K562 (cell line): Measurements from ENCODE around the gene COQ8A. TPM values are rescaled to one million over a fixed set of nuclear protein-coding genes. Genes with fewer than 3 reads are reported as not detected.

Experiments
- ATAC-seq: fragments of 200-7000 bp; cut with Tn5 transposase; 3 replicates; pipeline ENCODE4 v1.9.1; 2020; ENCODE audit warnings: moderate library complexity
- BruUV-seq: library from RNA; stranded (reverse); fragments of 400-500 nt; replicated peaks from 2 replicates; lab custom pipeline; 2021; lab: Mats Ljungman, UMichigan
- CTCF ChIA-PET: fragments of 300-600 bp; formaldehyde crosslinking; extraction: SDS; loops from one replicate; lab custom pipeline; 2021; ENCODE audit warnings: low intra/inter-chr PET ratio; lab: Yijun Ruan, JAX
- POLR2A ChIA-PET: fragments of 300-600, 350-650 bp; sonication (Branson Sonifier 250); formaldehyde crosslinking; extraction: SDS; loops from one replicate; lab custom pipeline; 2021; ENCODE audit warnings: antibody characterized with exemption, inconsistent platforms; lab: Yijun Ruan, JAX
- DNase-seq, 4 experiments: peaks; one replicate each; pipeline versions ENCODE4 v3.0.0 to v3.0.0-alpha.2; 2011 to 2018; ENCODE audit warnings: low spot score in 3 of 4, mixed read lengths in 3 of 4; ENCODE audit errors: extremely low read depth in 1 of 4
- FAIRE-seq: peaks from 2 replicates; lab custom pipeline; 2011; peaks lifted over from hg19 to GRCh38; lab: Jason Lieb, UNC
- H2AFZ ChIP-seq: 2 replicates; pipeline ENCODE4 v1.6.0; 2011; ENCODE audit warnings: low read depth, low read length, control low read depth, inconsistent platforms
- H3K27ac ChIP-seq: fragments of 200-600 bp; 3 replicates; pipeline ENCODE4 v1.8.0; 2011; ENCODE audit warnings: low read depth, mild to moderate bottlenecking, control low read depth, inconsistent platforms, low read length, moderate library complexity, mixed read lengths; ENCODE audit errors: extremely low read depth
- H3K27me3 ChIP-seq, 2 experiments: fragments of 300-600 bp in 1 of 2; 2 replicates in 1 of 2; 3 replicates in 1 of 2; pipeline versions ENCODE4 v1.6.0 to v1.8.0; 2011; ENCODE audit warnings: inconsistent platforms in 2 of 2, low read length in 2 of 2, mild to moderate bottlenecking in 1 of 2, mixed read lengths in 1 of 2, moderate library complexity in 1 of 2; ENCODE audit not compliant: control insufficient read depth in 2 of 2, insufficient read depth in 2 of 2
- H3K36me3 ChIP-seq: fragments of 300-600 bp; 3 replicates; pipeline ENCODE4 v1.8.0; 2011; ENCODE audit warnings: mild to moderate bottlenecking, low read length, inconsistent platforms; ENCODE audit not compliant: control insufficient read depth, insufficient read depth
- H3K4me1 ChIP-seq, 2 experiments: fragments of 200-600 bp in 1 of 2; replicated peaks in 1 of 2; 2 replicates in 1 of 2; 3 replicates in 1 of 2; pipeline versions ENCODE4 v1.5.1 to v1.8.0; 2011; ENCODE audit warnings: inconsistent platforms in 2 of 2, low read length in 2 of 2, mild to moderate bottlenecking in 1 of 2, mixed read lengths in 1 of 2, moderate library complexity in 1 of 2; ENCODE audit not compliant: control insufficient read depth in 2 of 2, insufficient read depth in 2 of 2
- H3K4me2 ChIP-seq: 2 replicates; pipeline ENCODE4 v1.6.1; 2011; ENCODE audit warnings: low read length, control low read depth, inconsistent platforms, mixed read lengths; ENCODE audit not compliant: insufficient read depth
- H3K4me3 ChIP-seq: fragments of 200-600 bp; sonication (generic), shearing (Covaris generic); 2 replicates; pipeline ENCODE4 v1.5.1; 2016; ENCODE audit warnings: control low read depth, inconsistent platforms
- H3K79me2 ChIP-seq: fragments of 200-600 bp; 3 replicates; pipeline ENCODE4 v1.8.0; 2011; ENCODE audit warnings: low read length, inconsistent platforms; ENCODE audit not compliant: control insufficient read depth, insufficient read depth
- H3K9ac ChIP-seq, 2 experiments: 2 replicates each; pipeline versions ENCODE4 v1.6.0 to v1.6.1; 2011; ENCODE audit warnings: low read depth in 2 of 2, low read length in 2 of 2, control low read depth in 1 of 2, inconsistent platforms in 1 of 2, mild to moderate bottlenecking in 1 of 2, mixed read lengths in 1 of 2; ENCODE audit not compliant: insufficient read depth in 1 of 2
- H3K9me1 ChIP-seq: one replicate; pipeline ENCODE4 v1.6.0; 2011; ENCODE audit warnings: inconsistent platforms, mild to moderate bottlenecking, low read length, moderate library complexity; ENCODE audit not compliant: control insufficient read depth, insufficient read depth
- H3K9me3 ChIP-seq: replicated peaks from 2 replicates; pipeline ENCODE4 v1.5.1; 2011; ENCODE audit warnings: low read depth, low read length, inconsistent platforms; ENCODE audit not compliant: control insufficient read depth, insufficient read depth
- H4K20me1 ChIP-seq: replicated peaks from 2 replicates; pipeline ENCODE4 v1.6.1; 2011; ENCODE audit warnings: low read length, inconsistent platforms, mixed read lengths; ENCODE audit not compliant: control insufficient read depth, insufficient read depth
- CBFA2T3 ChIP-seq: fragments of 450-650 bp; IDR thresholded peaks from 2 replicates; pipeline ENCODE4 v1.6.1; 2017
- EZH2 ChIP-seq: IDR thresholded peaks from 2 replicates; pipeline ENCODE4 v1.6.1; 2012; ENCODE audit warnings: low read depth, mild to moderate bottlenecking, inconsistent platforms, low read length, borderline replicate concordance
- IRF9 ChIP-seq: fragments of 450-650 bp; IDR thresholded peaks from 2 replicates; pipeline ENCODE4 v1.6.1; 2016; ENCODE audit warnings: missing biosample characterization, missing genetic modification characterization
- SREBF1 ChIP-seq: fragments of 150-350 bp; IDR thresholded peaks from 2 replicates; pipeline ENCODE4 v1.6.1; 2014; ENCODE audit warnings: antibody characterized with exemption, low read depth, low read length, borderline replicate concordance
- ZNF311 ChIP-seq: fragments of 250-450 bp; sonication (Bioruptor Pico); IDR thresholded peaks from 2 replicates; pipeline ENCODE4 v1.4.0; 2020; ENCODE audit warnings: mild to moderate bottlenecking, moderate library complexity
- ZNF444 ChIP-seq: fragments of 250-450 bp; sonication (Bioruptor Pico); IDR thresholded peaks from 2 replicates; pipeline ENCODE4 v1.4.0; 2020; ENCODE audit warnings: mild to moderate bottlenecking, moderate library complexity
- WGBS: fragments of 100-300 bp; shearing (Covaris generic); methylation state at CpG from one replicate; pipeline ENCODE4 v1.1.6; 2016; ENCODE audit warnings: low coverage, mixed read lengths; ENCODE audit not compliant: insufficient coverage; ENCODE audit errors: missing lambda C conversion rate; 5-methylcytosine and 5-hydroxymethylcytosine counted together
- in situ Hi-C: fragments of 300-500 bp; cut with MboI; formaldehyde crosslinking; loops from 4 replicates; pipeline ENCODE4 v1.15.0; 2018; ENCODE audit warnings: inconsistent platforms, mixed read lengths
- intact Hi-C: fragments of 100-400 bp; cut with micrococcal nuclease; formaldehyde crosslinking; loops from 2 replicates; pipeline ENCODE4 v1.14.2; 2022
- polyA plus RNA-seq, 8 experiments: library from polyadenylated mRNA; depleted of rRNA in 4 of 8; stranded (reverse) in 5 of 8; unstranded in 3 of 8; fragments of >200 nt; fragmentation: Nextera tagmentation in 2 of 8; fragmentation: Illumina TruSeq in 1 of 8; extraction: Ambion mirVana in 2 of 8; extraction: Trizol in 1 of 8; gene quantifications; 2 replicates each; pipeline versions ENCODE4 v1.2.1 to v1.2.3, GENCODE V29; 2011 to 2014; ENCODE audit warnings: inconsistent platforms in 1 of 8, missing spikeins in 1 of 8
- total RNA-seq, 7 experiments: library from RNA; depleted of rRNA in 6 of 7; stranded (reverse); fragments of >200 nt in 6 of 7; fragmentation: Illumina TruSeq in 2 of 7; extraction: Trizol in 2 of 7; gene quantifications; 2 replicates each; pipeline versions ENCODE4 v1.2.1 to v1.2.3, GENCODE V29; 2011 to 2021; ENCODE audit warnings: low replicate concordance in 1 of 7

The COQ8A gene
- total and polyA plus RNA-seq, 9 of the 15 experiments (the other 6 are each of a cell fraction or from before 2014, with no cell fraction given), result 2.6 to 54.3 (median 32.4) TPM

GRCh38 chr1:226954337-226954736, 14.2 kb downstream of the COQ8A start:
- no peaks in the 10 kb centered on the region for H3K27me3 ChIP-seq
- ChIA-PET CTCF (interaction anchor here (0.6 kb wide), 1 partner anchor 38 kb away, joined by 3 read pairs; no protein-coding TSS in a partner anchor), POLR2A (interaction anchor here (1.1 to 1.8 kb wide), 3 partner anchors 10 to 17 kb away, joined by 3 to 7 read pairs (median 6); no protein-coding TSS in a partner anchor)
- no peak overlapping the region for H3K4me2 ChIP-seq
- no peaks in the 10 kb centered on the region for H3K9me3 ChIP-seq
- TF ChIP-seq EZH2 (no peak), IRF9 (no peak), ZNF311 (CRISPR knock-in tag) (no peak), SREBF1 (no peak), ZNF444 (no peak), CBFA2T3 (peak; percentile 48)
- peaks cover 0 to 5% of the 10 kb centered on the region in 2 experiments; a peak in 1 of 5 replicates for H3K4me1 ChIP-seq
- H3K27ac ChIP-seq, result no peak overlapping the region
- intact Hi-C loops (no loop called here), in situ Hi-C loops (no loop called here)
- no peak for DNase-seq
- no TSS peak for BruUV-seq
- H4K20me1 ChIP-seq, result peaks cover 10% of the 10 kb centered on the region
- H3K36me3 ChIP-seq, result no peaks in the 10 kb centered on the region
- WGBS, result 37% methylated on average over 5 of the region's 6 CpGs
- H3K9me1 ChIP-seq, result no peaks in the 10 kb centered on the region
- peak; percentile 50 for ATAC-seq
- FAIRE-seq, result no peak
- H3K79me2 ChIP-seq, result peaks cover 17% of the 10 kb centered on the region; the same call in 2 of the 3 replicates
- no peak overlapping the region for H3K4me3 ChIP-seq
- no peak overlapping the region for H2AFZ ChIP-seq
- H3K9ac ChIP-seq, result no peak overlapping the region
